GM12874 (cell line): ENCODE data around the gene C1R.

Experiments
- CTCF ChIP-seq: IDR thresholded peaks from 2 replicates; pipeline ENCODE4 v1.5.1; 2011; ENCODE audit warnings: low read depth, mild to moderate bottlenecking, control low read depth, low read length, moderate library complexity; ENCODE audit not compliant: insufficient read depth

Gene C1R

GRCh38 chr12:7092986-7093460 is 778 bp upstream of the C1R start:
- TF ChIP-seq CTCF, result no peak

GRCh38 chr12:7091660-7092228 is 501 bp downstream of the C1R start:
- no peak for TF ChIP-seq CTCF

- TF ChIP-seq CTCF, result no peak
Measured at GRCh38 chr12:7091171-7091570, 1.1 kb downstream of the C1R start.

- no peak for TF ChIP-seq CTCF
Measured at GRCh38 chr12:7090222-7090998, 1.8 kb downstream of the C1R start.

- TF ChIP-seq CTCF, result no peak
Measured at GRCh38 chr12:7089196-7089871, 2.9 kb downstream of the C1R start.

GRCh38 chr12:7083125-7083524 is 9.1 kb downstream of the C1R start:
- no peak for TF ChIP-seq CTCF

- TF ChIP-seq CTCF, result no peak
Measured at GRCh38 chr12:7081037-7081436, 11.2 kb downstream of the C1R start.
